Heart left ventricle (tissue), 16 donors: ENCODE results near the gene METRN. TPM values are rescaled to one million over a fixed set of nuclear protein-coding genes. Genes with fewer than 3 reads are reported as not detected.
A peak's percentile ranks its signal among the peaks of the same experiment; 100 is the strongest.
"Not testable (repeated sequence)": the region's sequence is repeated elsewhere in the genome, so short reads cannot be mapped to it uniquely, and the experiment has no call there.

Source experiments
- ATAC-seq, 4 donors: fragments of 200-7000 bp; cut with Tn5 transposase; one replicate each; pipeline ENCODE4 v1.9.1; 2020 to 2022; ENCODE audit warnings: moderate library complexity in 4 of 4, mild to moderate bottlenecking in 3 of 4, moderate number of reproducible peaks in 1 of 4
- DNase-seq, 5 donors: peaks; one replicate each; pipeline ENCODE4 v3.0.0-alpha.2; 2020
- H3K27ac ChIP-seq, 12 donors: fragments of 200-600 bp; sonication (generic) in 4 of 12; one replicate each; pipeline versions ENCODE4 v1.5.0 to v1.8.0; 2016 to 2022; ENCODE audit warnings: mild to moderate bottlenecking in 2 of 12
- H3K27me3 ChIP-seq, 9 donors: fragments of 200-600 bp; sonication (generic) in 2 of 9; one replicate each; pipeline versions ENCODE4 v1.5.1 to v1.8.0; 2016 to 2022; ENCODE audit warnings: mild to moderate bottlenecking in 3 of 9
- H3K36me3 ChIP-seq, 9 donors: fragments of 200-600 bp; sonication (generic) in 2 of 9; one replicate each; pipeline versions ENCODE4 v1.5.0 to v1.8.0; 2018 to 2022; ENCODE audit warnings: mild to moderate bottlenecking in 2 of 9
- H3K4me1 ChIP-seq, 12 donors: fragments of 200-600 bp; sonication (generic) in 4 of 12; one replicate each; pipeline versions ENCODE4 v1.5.0 to v1.8.0; 2016 to 2022; ENCODE audit warnings: mild to moderate bottlenecking in 3 of 12
- H3K4me3 ChIP-seq, 12 donors: fragments of 200-600 bp; sonication (generic) in 4 of 12; one replicate each; pipeline versions ENCODE4 v1.5.0 to v1.8.0; 2017 to 2022; ENCODE audit warnings: mild to moderate bottlenecking in 9 of 12, moderate library complexity in 4 of 12
- H3K9me3 ChIP-seq, 12 donors: fragments of 200-600 bp; sonication (generic) in 4 of 12; one replicate each; pipeline versions ENCODE4 v1.5.0 to v1.8.0; 2016 to 2022; ENCODE audit warnings: mild to moderate bottlenecking in 1 of 12
- CTCF ChIP-seq, 12 donors: fragments of 200-600 bp; sonication (generic) in 4 of 12; IDR thresholded peaks; one replicate each; pipeline versions ENCODE4 v1.5.0 to v1.8.0; 2018 to 2022; ENCODE audit warnings: antibody characterized with exemption in 12 of 12, mild to moderate bottlenecking in 5 of 12
- POLR2A ChIP-seq, 2 donors: fragments of 450-650 bp; IDR thresholded peaks; one replicate each; pipeline ENCODE4 v1.6.1; 2017; ENCODE audit warnings: antibody characterized with exemption in 2 of 2, mild to moderate bottlenecking in 2 of 2, moderate library complexity in 2 of 2
- WGBS, 4 donors: extraction: QIAGEN DNeasy Blood & Tissue Kit in 2 of 4; methylation state at CpG; one replicate each; pipeline versions ENCODE4 v1.1.5 to v1.1.7; 2013 to 2018; 5-methylcytosine and 5-hydroxymethylcytosine counted together
- intact Hi-C, 10 donors: fragments of 100-400 bp; cut with DNase I; formaldehyde crosslinking; loops; one replicate each; pipeline versions ENCODE4 v1.11.1 to v1.14.2; 2022
- polyA plus RNA-seq, 2 donors: library from polyadenylated mRNA; stranded (reverse); fragments of 200-250 nt; gene quantifications; one replicate each; pipeline ENCODE4 v1.2.3, GENCODE V29; 2013
- total RNA-seq, 9 donors: library from RNA; depleted of rRNA in 2 of 9; stranded (reverse); fragments of >200 nt in 2 of 9; fragmentation: NEBNext Ultra II Directional in 3 of 9; extraction: Animal tissue kit (Norgen Biotek cat#: 25700) in 3 of 9; gene quantifications; one replicate each; pipeline versions ENCODE4 v1.1.0 to v1.2.4, GENCODE V29; 2016 to 2023
- donor health status: ischemic (EF 13 %, LVEDD 7.1; RV severe dilation, severe dysfunction).
- donor health status: healthy with polysubstance abuse.
- donor health status: DM: no; HTN: yes; CAD: no.
- donor health status: DM: no; HTN: no; CAD: no.
- donor health status: ischemic (EF 25% LVEDD 6.9; RV normal size, moderate dysfunction).
- donor health status: ischemic (EF 25% LVEDD 5.7; RV mildly dilated, moderate dysfunction).
- donor health status: healthy.
- donor health status: DM: yes; HTN: yes; CAD: no.
- donor health status: ischemic (EF 35%, LVEDD 5.7; RV mildly dilated, moderate dysfunction).
- donor health status: nonischemic (EF 11% LVEDD 7.7; RV severe dilation, severe dysfunction).
- donor health status: DM: yes; HTN: yes; CAD: no.
- donor health status: PGD.
- donor health status: ischemic (EF 29% LVEDD 5.4; RV normal size, mild dysfunction).
- donor health status: nonischemic (EF 23%, LVEDD 6.1; RV moderate dilation, normal function).

Gene METRN
- total and polyA plus RNA-seq, 11 donors: 31.2 to 79.4 (median 60.7) TPM

- no peaks in the 10 kb centered on the region for H3K9me3 ChIP-seq
- H3K4me3 ChIP-seq: no peak overlapping the region
- peaks cover 0 to 19% (median 10%) of the 10 kb centered on the region in 9 donors for H3K36me3 ChIP-seq
- WGBS, 4 donors: 86 to 90% (median 89%) methylated on average over 15 of the region's 15 CpGs
- peaks cover 4 to 18% (median 12%) of the 10 kb centered on the region in 12 donors for H3K4me1 ChIP-seq
- intact Hi-C loops: loop anchor here in 4 of 10 donors (1.0 to 2.0 kb wide), 3 partner anchors 28 to 31 kb away; no protein-coding TSS in a partner anchor
- peaks cover 0 to 27% (median 0%) of the 10 kb centered on the region in 9 donors for H3K27me3 ChIP-seq
- no peak for ATAC-seq
- DNase-seq: peak in 2 of 5 donors; percentile 3 to 20
- TF ChIP-seq POLR2A (IDR thresholded peaks at IDR 0.05): no peak
- TF ChIP-seq CTCF (IDR thresholded peaks at IDR 0.05): no peak
- H3K27ac ChIP-seq: no peak overlapping the region
Measured at GRCh38 chr16:741986-742629, 27.2 kb downstream of the METRN start.

GRCh38 chr16:742894-743293 is 28.0 kb downstream of the METRN start:
- DNase-seq, H3K4me3 ChIP-seq: not testable (repeated sequence)

GRCh38 chr16:743794-744500 is 29.0 kb downstream of the METRN start:
- Histone ChIP-seq H3K4me3 (no peak overlapping the region), H3K4me1 (peaks cover 4 to 18% (median 12%) of the 10 kb centered on the region in 12 donors), H3K27ac (no peak overlapping the region), H3K9me3 (no peaks in the 10 kb centered on the region), H3K27me3 (peaks cover 0 to 27% (median 0%) of the 10 kb centered on the region in 9 donors), H3K36me3 (peaks cover 0 to 4% (median 0%) of the 10 kb centered on the region in 9 donors)
- intact Hi-C loops: no loop called here
- TF ChIP-seq CTCF (IDR thresholded peaks at IDR 0.05) (no peak), POLR2A (IDR thresholded peaks at IDR 0.05) (no peak)
- DNase-seq: no peak
- whole genome bisulfite sequencing, 4 donors: 72 to 83% (median 77%) methylated on average over 12 to 21 of the region's 21 CpGs
- no peak for ATAC-seq

More at GRCh38 chr16:742894-743293, 28.0 kb downstream of the METRN start:
- Histone ChIP-seq H3K27me3 (peaks cover 0 to 27% (median 0%) of the 10 kb centered on the region in 9 donors), H3K4me1 (peaks cover 4 to 18% (median 12%) of the 10 kb centered on the region in 12 donors), H3K36me3 (peaks cover 0 to 11% (median 2%) of the 10 kb centered on the region in 9 donors)
- 74 to 81% (median 75%) methylated on average over 14 of the region's 14 CpGs for WGBS, 4 donors
- H3K9me3 ChIP-seq, intact Hi-C loops, ATAC-seq, H3K27ac ChIP-seq: not testable (repeated sequence)

- intact Hi-C loops: loop anchor here in 1 of 10 donors (5.0 kb wide), 1 partner anchor 33 kb away; no protein-coding TSS in a partner anchor
- Histone ChIP-seq H3K4me1 (peaks cover 0 to 5% (median 4%) of the 10 kb centered on the region in 12 donors), H3K27me3 (peaks cover 0 to 27% (median 0%) of the 10 kb centered on the region in 9 donors), H3K27ac (no peak overlapping the region), H3K9me3 (no peaks in the 10 kb centered on the region), H3K4me3 (no peak overlapping the region), H3K36me3 (no peaks in the 10 kb centered on the region)
- DNase-seq (no peak), ATAC-seq (no peak)
- WGBS, 4 donors: 3 to 5% (median 5%) methylated on average over 12 to 14 of the region's 14 CpGs
- TF ChIP-seq CTCF (IDR thresholded peaks at IDR 0.05) (peak in 4 of 12 donors; percentile 5 to 30 (median 14)), POLR2A (IDR thresholded peaks at IDR 0.05) (no peak)
Measured at GRCh38 chr16:745739-746138, 30.8 kb downstream of the METRN start.
